Frontal cortex (tissue), 4 donors: ENCODE data around the gene SPINT1. TPM values are rescaled to one million over a fixed set of nuclear protein-coding genes. Genes with fewer than 3 reads are reported as not detected.
"Not testable (repeated sequence)": the region's sequence is repeated elsewhere in the genome, so short reads cannot be mapped to it uniquely, and the experiment has no call there.

Experiments used
- DNase-seq, 2 donors: peaks; one replicate each; pipeline ENCODE4 v3.0.0; 2012; ENCODE audit warnings: low spot score in 2 of 2
- FAIRE-seq: peaks from 2 replicates; lab custom pipeline; 2012; peaks lifted over from hg19 to GRCh38; lab: Jason Lieb, UNC
- total RNA-seq: library from RNA; depleted of rRNA; stranded (reverse); fragments of >200 nt; gene quantifications from one replicate; pipeline ENCODE4 v1.2.3, GENCODE V29; 2014
- donor health status: control.
- donor health status: control.
- donor health status: control.

Gene SPINT1
- total RNA-seq, 1 donor from 2014 or later = 1.6 TPM

GRCh38 chr15:40857601-40858341 is 13.9 kb downstream of the SPINT1 start:
- peak; percentile 58 to 83 for DNase-seq
- no peak for FAIRE-seq

- no peak for FAIRE-seq
- DNase-seq = no peak
Observed at GRCh38 chr15:40858706-40859105, 14.9 kb downstream of the SPINT1 start.

GRCh38 chr15:40859206-40859851 is 15.5 kb downstream of the SPINT1 start:
- FAIRE-seq (no peak), DNase-seq (peak in 1 of 2 donors; percentile 53)

- DNase-seq, FAIRE-seq: not testable (repeated sequence)
Observed at GRCh38 chr15:40861147-40861546, 17.3 kb downstream of the SPINT1 start.

GRCh38 chr15:40863660-40864270 is 19.9 kb downstream of the SPINT1 start:
- no peak for FAIRE-seq
- DNase-seq = no peak

GRCh38 chr15:40867199-40867598 is 23.4 kb downstream of the SPINT1 start:
- DNase-seq = no peak
- FAIRE-seq = no peak

GRCh38 chr15:40869686-40870085 is 25.8 kb downstream of the SPINT1 start:
- FAIRE-seq = no peak
- no peak for DNase-seq

GRCh38 chr15:40870716-40871115 is 26.9 kb downstream of the SPINT1 start:
- DNase-seq (no peak), FAIRE-seq (no peak)

- no peak for FAIRE-seq
- no peak for DNase-seq
Observed at GRCh38 chr15:40871749-40872617, 28.1 kb downstream of the SPINT1 start.

- FAIRE-seq (no peak), DNase-seq (no peak)
Observed at GRCh38 chr15:40872791-40873693, 29.2 kb downstream of the SPINT1 start.

- FAIRE-seq = no peak
- DNase-seq = peak in 1 of 2 donors; percentile 62
Observed at GRCh38 chr15:40873694-40874561, 30.1 kb downstream of the SPINT1 start, which contains the start of gene RHOV. Gene RHOV (minus strand): TSS chr15:40874234. CDS start chr15:40874139, 95 bp downstream.

GRCh38 chr15:40875991-40876730 is 32.3 kb downstream of the SPINT1 start:
- FAIRE-seq = no peak

GRCh38 chr15:40877694-40878093 is 33.8 kb downstream of the SPINT1 start:
- FAIRE-seq (no peak), DNase-seq (no peak)

More at GRCh38 chr15:40875991-40876730, 32.3 kb downstream of the SPINT1 start:
- DNase-seq = no peak

- DNase-seq (no peak), FAIRE-seq (no peak)
Observed at GRCh38 chr15:40878785-40879184, 34.9 kb downstream of the SPINT1 start.

- FAIRE-seq = no peak
Observed at GRCh38 chr15:40879609-40880008, 35.8 kb downstream of the SPINT1 start.

GRCh38 chr15:40881351-40881750 is 37.5 kb downstream of the SPINT1 start:
- FAIRE-seq = no peak
- DNase-seq = no peak

More at GRCh38 chr15:40879609-40880008, 35.8 kb downstream of the SPINT1 start:
- DNase-seq = no peak

GRCh38 chr15:40886586-40886985 is 42.7 kb downstream of the SPINT1 start:
- no peak for FAIRE-seq

More at GRCh38 chr15:40886586-40886985, 42.7 kb downstream of the SPINT1 start:
- no peak for DNase-seq
